ENCODE data around the gene ARSG.

The ARSG gene

GRCh38 chr17:68379692-68380677, 88.7 kb downstream of the ARSG start:
- DNase-seq, result no peak

GRCh38 chr17:68381076-68381900, 90.0 kb downstream of the ARSG start:
- DNase-seq, result no peak

- no peak for DNase-seq
Observed at GRCh38 chr17:68382582-68383085, 91.3 kb downstream of the ARSG start.

GRCh38 chr17:68383120-68383442, 91.8 kb downstream of the ARSG start:
- DNase-seq, result no peak

- DNase-seq, result no peak
Observed at GRCh38 chr17:68383443-68384321, 92.4 kb downstream of the ARSG start.

GRCh38 chr17:68384471-68384870, 93.2 kb downstream of the ARSG start:
- DNase-seq, result no peak

- DNase-seq, result no peak
Observed at GRCh38 chr17:68384941-68385340, 93.6 kb downstream of the ARSG start.

GRCh38 chr17:68385490-68386215, 94.4 kb downstream of the ARSG start:
- DNase-seq, result no peak

GRCh38 chr17:68387435-68388218, 96.3 kb downstream of the ARSG start:
- DNase-seq, result no peak

- DNase-seq, result no peak
Observed at GRCh38 chr17:68389041-68389440, 97.7 kb downstream of the ARSG start.

- no peak for DNase-seq
Observed at GRCh38 chr17:68390888-68391545, 99.7 kb downstream of the ARSG start.

- no peak for DNase-seq
Observed at GRCh38 chr17:68391561-68392268, 100.4 kb downstream of the ARSG start.

- DNase-seq, result no peak
Observed at GRCh38 chr17:68394608-68395331, 103.5 kb downstream of the ARSG start.

- DNase-seq, result no peak
Observed at GRCh38 chr17:68396226-68397107, 105.2 kb downstream of the ARSG start.

- DNase-seq, result no peak
Observed at GRCh38 chr17:68397108-68397536, 105.8 kb downstream of the ARSG start.

GRCh38 chr17:68398691-68399637, 107.7 kb downstream of the ARSG start:
- DNase-seq, result peak; percentile 50
